Activated naive CD8-positive, alpha-beta T cell (primary cell): ENCODE results near the gene MSRB2.
"Not testable (repeated sequence)": the region's sequence is repeated elsewhere in the genome, so short reads cannot be mapped to it uniquely, and the experiment has no call there.

Experiments used
- H3K27ac Mint-ChIP-seq: one replicate; pipeline ENCODE4 v1.8.0; 2021; ENCODE audit warnings: mixed read lengths
- H3K27me3 Mint-ChIP-seq: one replicate; pipeline ENCODE4 v1.8.0; 2021; ENCODE audit warnings: mixed read lengths
- H3K36me3 Mint-ChIP-seq: one replicate; pipeline ENCODE4 v1.8.0; 2021; ENCODE audit warnings: mixed read lengths
- H3K4me1 Mint-ChIP-seq: one replicate; pipeline ENCODE4 v1.8.0; 2021; ENCODE audit warnings: low read depth, mixed read lengths
- H3K4me3 Mint-ChIP-seq: one replicate; pipeline ENCODE4 v1.8.0; 2021; ENCODE audit warnings: mild to moderate bottlenecking, mixed read lengths
- H3K9me3 Mint-ChIP-seq: one replicate; pipeline ENCODE4 v1.8.0; 2021; ENCODE audit warnings: low read depth, mixed read lengths

The MSRB2 gene

DNA sequence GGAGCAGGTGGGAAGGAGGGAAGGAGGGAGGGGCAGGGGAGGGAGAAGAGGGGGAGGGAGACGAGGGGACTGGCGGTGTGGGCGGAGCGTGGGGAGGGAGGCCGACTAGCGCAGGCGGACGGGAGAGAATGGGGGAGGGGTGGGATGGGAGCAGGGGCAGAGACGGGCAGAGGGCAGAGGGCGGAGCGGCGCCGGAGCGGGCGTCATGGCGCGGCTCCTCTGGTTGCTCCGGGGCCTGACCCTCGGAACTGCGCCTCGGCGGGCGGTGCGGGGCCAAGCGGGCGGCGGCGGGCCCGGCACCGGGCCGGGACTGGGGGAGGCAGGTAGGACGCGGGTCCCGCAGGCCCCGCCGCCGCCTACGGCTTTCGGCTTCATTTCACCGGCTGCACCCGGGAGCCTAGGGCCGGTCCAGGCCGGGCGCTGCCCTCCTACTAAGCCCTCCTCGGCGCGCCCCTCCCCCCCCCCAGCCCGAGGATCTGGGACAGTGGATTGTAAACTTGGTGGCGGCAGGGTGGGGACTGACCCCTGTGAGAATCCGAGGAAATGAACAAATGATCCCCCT is at the start of gene MSRB2:
Gene MSRB2 (plus strand): TSS at position 176 of the 562 bp plus-strand sequence. CDS start 30 bp downstream, at position 206.
- Mint-ChIP-seq H3K9me3 (peaks cover 7% of the 10 kb centered on the region), H3K27me3 (no peaks in the 10 kb centered on the region), H3K4me1 (peaks cover 34% of the 10 kb centered on the region), H3K4me3 (peak within 1 kb of the TSS; percentile 92), H3K27ac (peak within 1 kb of the TSS; percentile 93), H3K36me3 (no peaks in the 10 kb centered on the region)

DNA sequence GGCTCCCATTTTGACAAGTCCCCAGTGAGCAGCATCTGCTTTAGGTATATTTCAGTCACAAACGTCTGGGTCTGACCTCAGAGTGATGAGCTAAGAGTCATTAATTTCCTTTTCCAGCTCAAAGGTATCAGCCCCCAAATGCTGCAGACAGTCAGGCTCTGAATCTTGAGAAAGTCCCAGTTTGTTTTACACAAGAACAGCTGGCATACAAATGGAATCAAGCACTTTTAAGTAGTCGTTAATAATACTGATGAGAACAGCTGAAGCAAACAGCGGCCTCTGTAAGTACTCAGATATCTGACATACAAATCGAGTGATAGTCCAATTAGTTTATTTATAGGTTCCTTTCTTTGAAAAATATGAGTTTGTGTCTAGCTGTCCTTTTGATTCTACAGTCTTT is 49.4 kb upstream of the MSRB2 start:
- H3K27ac Mint-ChIP-seq: no peak overlapping the region

GRCh38 chr10:23047201-23048050 is 48.0 kb upstream of the MSRB2 start:
- no peaks in the 10 kb centered on the region for H3K9me3 Mint-ChIP-seq
- no peaks in the 10 kb centered on the region for H3K27me3 Mint-ChIP-seq
- no peaks in the 10 kb centered on the region for H3K4me1 Mint-ChIP-seq
- no peak overlapping the region for H3K27ac Mint-ChIP-seq
- H3K4me3 Mint-ChIP-seq: no peak overlapping the region
- no peaks in the 10 kb centered on the region for H3K36me3 Mint-ChIP-seq

More for the DNA sequence above, 49.4 kb upstream of the MSRB2 start:
- Mint-ChIP-seq H3K4me1 (no peaks in the 10 kb centered on the region), H3K9me3 (no peaks in the 10 kb centered on the region), H3K27me3 (no peaks in the 10 kb centered on the region), H3K36me3 (no peaks in the 10 kb centered on the region), H3K4me3 (no peak overlapping the region)

DNA sequence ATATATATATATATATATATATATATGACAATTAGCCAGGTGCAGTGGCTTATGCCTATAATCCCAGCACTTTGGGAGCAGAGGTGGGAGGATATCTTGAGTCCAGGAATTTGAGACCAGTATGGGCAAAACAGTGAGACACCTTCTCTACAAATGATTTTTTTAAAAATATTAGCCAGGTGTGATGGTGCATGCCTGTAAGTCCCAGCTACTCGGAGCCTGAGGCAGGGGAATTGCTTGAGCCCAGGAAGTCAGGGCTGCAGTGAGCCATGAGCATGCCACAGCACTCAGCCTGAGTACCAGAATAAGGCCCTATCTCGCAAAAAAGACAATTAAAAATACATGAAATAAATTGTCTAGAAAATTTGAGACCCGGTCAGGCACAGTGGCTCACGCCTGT is 47.2 kb upstream of the MSRB2 start:
- no peaks in the 10 kb centered on the region for H3K4me1 Mint-ChIP-seq
- H3K9me3 Mint-ChIP-seq: no peaks in the 10 kb centered on the region
- H3K4me3 Mint-ChIP-seq: no peak overlapping the region
- no peak overlapping the region for H3K27ac Mint-ChIP-seq
- no peaks in the 10 kb centered on the region for H3K36me3 Mint-ChIP-seq
- H3K27me3 Mint-ChIP-seq: peaks cover 3% of the 10 kb centered on the region

- Mint-ChIP-seq H3K27ac (no peak overlapping the region), H3K27me3 (peaks cover 7% of the 10 kb centered on the region), H3K4me1 (no peaks in the 10 kb centered on the region), H3K4me3 (no peak overlapping the region), H3K9me3 (no peaks in the 10 kb centered on the region), H3K36me3 (no peaks in the 10 kb centered on the region)
Measured at GRCh38 chr10:23051278-23051677, 44.1 kb upstream of the MSRB2 start.

DNA sequence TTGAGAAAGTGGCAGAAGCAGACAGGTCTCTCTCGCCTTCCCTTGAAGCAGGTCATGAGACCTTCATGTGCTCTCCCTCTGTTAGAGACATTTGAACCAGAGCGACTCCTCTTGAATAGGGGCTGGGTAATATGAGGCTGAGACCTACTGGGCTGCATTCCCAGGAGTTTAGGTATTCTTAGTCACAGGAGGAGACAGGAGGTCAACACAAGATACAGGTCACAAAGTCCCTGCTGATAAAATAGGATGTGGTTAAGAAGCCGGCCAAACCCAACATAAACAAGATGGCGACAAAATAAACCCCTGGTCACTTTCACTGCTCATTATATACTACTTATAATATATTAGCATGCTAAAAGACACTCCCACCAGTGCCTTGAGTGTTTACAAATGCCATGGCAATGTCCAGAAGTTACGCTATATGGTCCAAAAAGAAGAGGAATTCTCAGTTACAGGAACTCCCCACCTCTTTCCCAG is 43.5 kb upstream of the MSRB2 start:
- no peaks in the 10 kb centered on the region for H3K36me3 Mint-ChIP-seq
- no peak overlapping the region for H3K27ac Mint-ChIP-seq
- no peaks in the 10 kb centered on the region for H3K4me1 Mint-ChIP-seq
- peaks cover 7% of the 10 kb centered on the region for H3K27me3 Mint-ChIP-seq
- no peaks in the 10 kb centered on the region for H3K9me3 Mint-ChIP-seq
- H3K4me3 Mint-ChIP-seq: no peak overlapping the region

DNA sequence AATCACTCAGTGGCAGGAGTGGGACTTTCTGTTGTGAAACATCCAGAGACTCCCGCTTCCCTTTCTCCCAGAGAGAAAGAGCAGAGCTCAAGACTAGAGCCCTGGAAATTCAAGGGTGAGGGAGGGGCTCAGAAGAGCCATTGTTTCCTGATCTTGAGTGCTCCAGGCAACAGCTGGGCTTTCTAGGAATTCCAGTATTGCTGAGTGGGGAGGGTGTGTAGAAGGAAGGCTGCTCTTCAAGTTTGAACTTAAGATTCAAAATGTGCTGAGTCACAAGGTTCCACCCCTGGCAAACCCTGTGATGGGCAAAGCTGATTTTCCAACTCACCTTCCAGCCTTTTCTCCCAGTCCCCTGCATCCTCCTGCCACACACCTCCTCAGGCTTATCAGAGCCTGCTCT is 42.3 kb upstream of the MSRB2 start:
- Mint-ChIP-seq H3K4me3 (no peak overlapping the region), H3K36me3 (no peaks in the 10 kb centered on the region), H3K27me3 (peaks cover 7% of the 10 kb centered on the region), H3K27ac (no peak overlapping the region), H3K9me3 (no peaks in the 10 kb centered on the region), H3K4me1 (no peaks in the 10 kb centered on the region)

DNA sequence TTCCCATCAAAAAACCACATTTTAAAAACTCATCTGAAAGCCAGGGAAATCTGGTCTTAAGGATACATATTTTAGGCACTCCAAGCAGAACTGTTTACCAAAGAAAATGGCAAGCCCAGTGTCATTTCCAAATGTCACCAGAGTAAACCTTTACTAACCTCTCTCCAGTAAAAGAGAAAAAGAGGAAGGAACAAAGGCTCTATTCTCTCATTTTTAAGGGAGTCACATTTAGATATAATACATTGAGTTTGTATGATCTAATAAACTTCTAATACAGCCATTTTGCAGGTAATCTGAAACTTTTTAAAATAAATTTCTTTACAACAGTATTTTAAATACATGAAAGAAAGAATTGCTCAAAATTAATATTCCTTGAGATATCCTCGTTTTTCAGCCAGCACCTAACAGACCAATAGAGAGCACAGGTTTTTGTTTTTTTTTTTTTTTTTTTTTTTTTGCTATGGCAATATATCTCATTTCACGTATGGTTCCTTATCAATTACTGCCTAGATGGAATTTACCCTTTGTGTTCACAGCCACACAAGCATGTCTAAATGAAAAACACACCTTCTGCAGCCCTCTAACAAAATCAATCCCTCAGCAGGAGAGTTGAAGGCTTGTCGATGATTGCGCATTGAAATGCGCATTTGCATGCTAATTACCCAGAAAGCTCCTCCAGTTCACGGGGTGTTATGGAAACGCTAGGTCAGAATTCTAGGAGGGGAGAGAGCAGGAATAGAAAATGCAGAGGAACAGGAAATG is 39.8 kb upstream of the MSRB2 start:
- peaks cover 13% of the 10 kb centered on the region for H3K9me3 Mint-ChIP-seq
- H3K27me3 Mint-ChIP-seq: peaks cover 11% of the 10 kb centered on the region

DNA sequence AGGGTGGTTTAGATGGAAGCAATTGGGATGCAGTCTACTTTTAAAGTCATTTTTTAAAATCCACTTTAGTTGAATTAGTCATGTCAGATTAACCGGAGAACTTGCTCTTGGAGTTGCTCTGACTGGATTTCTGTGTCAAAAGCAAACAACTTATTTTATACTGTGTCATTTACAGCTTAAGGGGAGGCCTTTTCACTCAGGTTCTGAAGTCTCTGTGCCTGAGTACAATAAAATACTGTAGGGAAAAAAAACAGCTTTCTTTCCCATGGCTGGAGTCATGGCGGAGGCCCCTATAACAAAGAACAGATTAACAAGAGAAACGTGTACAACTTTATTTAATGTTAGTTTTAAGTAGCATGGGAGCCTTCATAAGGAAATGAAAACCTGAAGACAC is 39.2 kb upstream of the MSRB2 start:
- peaks cover 13% of the 10 kb centered on the region for H3K9me3 Mint-ChIP-seq
- peaks cover 11% of the 10 kb centered on the region for H3K27me3 Mint-ChIP-seq
- peaks cover 7% of the 10 kb centered on the region for H3K36me3 Mint-ChIP-seq
- H3K4me1 Mint-ChIP-seq: no peaks in the 10 kb centered on the region
- no peak overlapping the region for H3K4me3 Mint-ChIP-seq
- no peak overlapping the region for H3K27ac Mint-ChIP-seq

More for the DNA sequence above, 39.8 kb upstream of the MSRB2 start:
- peaks cover 7% of the 10 kb centered on the region for H3K36me3 Mint-ChIP-seq
- H3K4me1 Mint-ChIP-seq: no peaks in the 10 kb centered on the region
- no peak overlapping the region for H3K27ac Mint-ChIP-seq
- H3K4me3 Mint-ChIP-seq: no peak overlapping the region

GRCh38 chr10:23058366-23058765 is 37.0 kb upstream of the MSRB2 start:
- H3K36me3 Mint-ChIP-seq: peaks cover 7% of the 10 kb centered on the region
- H3K4me1 Mint-ChIP-seq: no peaks in the 10 kb centered on the region
- H3K9me3 Mint-ChIP-seq: peaks cover 13% of the 10 kb centered on the region
- no peak overlapping the region for H3K4me3 Mint-ChIP-seq
- H3K27me3 Mint-ChIP-seq: peaks cover 9% of the 10 kb centered on the region
- H3K27ac Mint-ChIP-seq: no peak overlapping the region

GRCh38 chr10:23060918-23061317 is 34.5 kb upstream of the MSRB2 start:
- no peak overlapping the region for H3K4me3 Mint-ChIP-seq
- H3K27ac Mint-ChIP-seq: no peak overlapping the region
- H3K27me3 Mint-ChIP-seq: peaks cover 8% of the 10 kb centered on the region
- no peaks in the 10 kb centered on the region for H3K4me1 Mint-ChIP-seq
- peaks cover 13% of the 10 kb centered on the region for H3K9me3 Mint-ChIP-seq
- peaks cover 7% of the 10 kb centered on the region for H3K36me3 Mint-ChIP-seq

- Mint-ChIP-seq H3K27ac (no peak overlapping the region), H3K4me1 (no peaks in the 10 kb centered on the region), H3K9me3 (peaks cover 13% of the 10 kb centered on the region), H3K27me3 (peaks cover 8% of the 10 kb centered on the region), H3K36me3 (peaks cover 7% of the 10 kb centered on the region), H3K4me3 (no peak overlapping the region)
Measured at GRCh38 chr10:23063045-23063972, 32.1 kb upstream of the MSRB2 start.

GRCh38 chr10:23063973-23064812 is 31.2 kb upstream of the MSRB2 start:
- no peak overlapping the region for H3K4me3 Mint-ChIP-seq
- H3K27me3 Mint-ChIP-seq: peaks cover 4% of the 10 kb centered on the region
- peaks cover 5% of the 10 kb centered on the region for H3K36me3 Mint-ChIP-seq
- no peak overlapping the region for H3K27ac Mint-ChIP-seq
- no peaks in the 10 kb centered on the region for H3K4me1 Mint-ChIP-seq
- peaks cover 7% of the 10 kb centered on the region for H3K9me3 Mint-ChIP-seq

GRCh38 chr10:23064813-23065114 is 30.6 kb upstream of the MSRB2 start:
- H3K27me3 Mint-ChIP-seq, H3K9me3 Mint-ChIP-seq, H3K36me3 Mint-ChIP-seq, H3K4me1 Mint-ChIP-seq, H3K4me3 Mint-ChIP-seq, H3K27ac Mint-ChIP-seq: not testable (repeated sequence)
